WTC11 (cell line): ENCODE measurements around the gene DCTN2. TPM values are rescaled to one million over a fixed set of nuclear protein-coding genes. Genes with fewer than 3 reads are reported as not detected.

Experiments
- ATAC-seq: fragments of 200-7000 bp; cut with Tn5 transposase; 2 replicates; pipeline ENCODE4 v1.10.0; 2021; ENCODE audit warnings: mild to moderate bottlenecking, moderate library complexity
- CTCF ChIA-PET: fragments of 300-600 bp; sonication (Branson Sonifier 250); formaldehyde crosslinking; loops from one replicate; lab custom pipeline; 2021; ENCODE audit warnings: antibody characterized with exemption; lab: Charles Lee
- POLR2A ChIA-PET: fragments of 350-600 bp; sonication (Branson Sonifier 250); formaldehyde crosslinking; loops from one replicate; lab custom pipeline; 2021; ENCODE audit warnings: antibody characterized with exemption; lab: Charles Lee
- DNase-seq: peaks from one replicate; pipeline ENCODE4 v3.0.0; 2021; ENCODE audit warnings: low spot score
- H3K27ac Mint-ChIP-seq: 2 replicates; pipeline ENCODE4 v1.8.0; 2021; ENCODE audit warnings: mixed read lengths
- H3K27me3 Mint-ChIP-seq: 2 replicates; pipeline ENCODE4 v1.8.0; 2021; ENCODE audit warnings: low read depth, mild to moderate bottlenecking, moderate library complexity, mixed read lengths
- H3K36me3 Mint-ChIP-seq: 2 replicates; pipeline ENCODE4 v1.8.0; 2021; ENCODE audit warnings: mixed read lengths
- H3K4me1 Mint-ChIP-seq: 2 replicates; pipeline ENCODE4 v1.8.0; 2022; ENCODE audit warnings: mixed read lengths
- H3K4me3 Mint-ChIP-seq: 2 replicates; pipeline ENCODE4 v1.8.0; 2021; ENCODE audit warnings: mild to moderate bottlenecking, moderate library complexity, mixed read lengths
- H3K9me3 Mint-ChIP-seq: 2 replicates; pipeline ENCODE4 v1.8.0; 2021; ENCODE audit warnings: mixed read lengths
- ATF6 ChIP-seq: sonication (generic); formaldehyde crosslinking; IDR thresholded peaks from 2 replicates; pipeline ENCODE4 v1.8.1; 2023; ENCODE audit warnings: mild to moderate bottlenecking, missing genetic modification reagents
- CREM ChIP-seq: sonication (generic); formaldehyde crosslinking; IDR thresholded peaks from 2 replicates; pipeline ENCODE4 v1.8.1; 2022; ENCODE audit warnings: mild to moderate bottlenecking, missing genetic modification reagents, moderate library complexity
- CTCF ChIP-seq: fragments of 200-600 bp; IDR thresholded peaks from 2 replicates; pipeline ENCODE4 v1.8.0; 2022; ENCODE audit warnings: antibody characterized with exemption
- E2F1 ChIP-seq: sonication (generic); formaldehyde crosslinking; IDR thresholded peaks from 2 replicates; pipeline ENCODE4 v1.8.0; 2022; ENCODE audit warnings: mild to moderate bottlenecking, missing genetic modification reagents
- E2F5 ChIP-seq: sonication (generic); formaldehyde crosslinking; IDR thresholded peaks from 2 replicates; pipeline ENCODE4 v1.8.1; 2022; ENCODE audit warnings: mild to moderate bottlenecking, moderate library complexity, missing genetic modification reagents
- ETV6 ChIP-seq: sonication (generic); formaldehyde crosslinking; IDR thresholded peaks from 2 replicates; pipeline ENCODE4 v1.8.1; 2022; ENCODE audit warnings: mild to moderate bottlenecking, missing genetic modification reagents
- HMGXB4 ChIP-seq: sonication (generic); formaldehyde crosslinking; IDR thresholded peaks from 2 replicates; pipeline ENCODE4 v1.8.1; 2023; ENCODE audit warnings: mild to moderate bottlenecking, moderate library complexity, missing genetic modification reagents
- JAZF1 ChIP-seq: fragments of 250-450 bp; sonication (Bioruptor Pico); IDR thresholded peaks from 2 replicates; pipeline ENCODE4 v1.9.0; 2021; ENCODE audit warnings: moderate library complexity, mild to moderate bottlenecking, inconsistent platforms
- JUN ChIP-seq: sonication (generic); formaldehyde crosslinking; IDR thresholded peaks from 2 replicates; pipeline ENCODE4 v1.8.0; 2023; ENCODE audit warnings: mild to moderate bottlenecking, missing genetic modification reagents
- KAT7 ChIP-seq: sonication (generic); formaldehyde crosslinking; IDR thresholded peaks from 2 replicates; pipeline ENCODE4 v1.8.1; 2023; ENCODE audit warnings: missing genetic modification reagents, mild to moderate bottlenecking, borderline replicate concordance
- NFE2L1 ChIP-seq: sonication (generic); formaldehyde crosslinking; IDR thresholded peaks from 2 replicates; pipeline ENCODE4 v1.8.1; 2023; ENCODE audit warnings: missing genetic modification reagents
- NR2C2 ChIP-seq: sonication (generic); formaldehyde crosslinking; IDR thresholded peaks from 2 replicates; pipeline ENCODE4 v1.8.0; 2022; ENCODE audit warnings: mild to moderate bottlenecking, missing genetic modification reagents
- PRDM15 ChIP-seq: sonication (generic); formaldehyde crosslinking; IDR thresholded peaks from 2 replicates; pipeline ENCODE4 v1.8.0; 2022; ENCODE audit warnings: missing genetic modification reagents
- TP53 ChIP-seq: sonication (generic); formaldehyde crosslinking; IDR thresholded peaks from 2 replicates; pipeline ENCODE4 v1.8.1; 2023; ENCODE audit warnings: mild to moderate bottlenecking, missing genetic modification reagents
- ZBTB43 ChIP-seq: sonication (generic); formaldehyde crosslinking; IDR thresholded peaks from 2 replicates; pipeline ENCODE4 v1.8.1; 2023; ENCODE audit warnings: mild to moderate bottlenecking, missing genetic modification reagents
- ZNF138 ChIP-seq: sonication (generic); formaldehyde crosslinking; conservative IDR thresholded peaks from 2 replicates; pipeline ENCODE4 v1.8.1; 2022; ENCODE audit warnings: mild to moderate bottlenecking, moderate library complexity, missing genetic modification reagents
- ZNF232 ChIP-seq: sonication (generic); formaldehyde crosslinking; IDR thresholded peaks from 2 replicates; pipeline ENCODE4 v1.8.0; 2022; ENCODE audit warnings: mild to moderate bottlenecking, missing genetic modification reagents
- ZNF263 ChIP-seq: sonication (generic); formaldehyde crosslinking; IDR thresholded peaks from 2 replicates; pipeline ENCODE4 v1.8.1; 2022; ENCODE audit warnings: low read depth, mild to moderate bottlenecking, moderate library complexity, missing genetic modification reagents
- ZNF423 ChIP-seq: fragments of 250-450 bp; sonication (Bioruptor Pico); IDR thresholded peaks from 2 replicates; pipeline ENCODE4 v2.1.2; 2022; ENCODE audit warnings: mild to moderate bottlenecking, moderate library complexity
- total RNA-seq: library from RNA; stranded (reverse); gene quantifications from 3 replicates; pipeline ENCODE4 v1.2.3, GENCODE V29; 2021

Gene DCTN2
- total RNA-seq, 1 experiment from 2014 or later, result 93.5 TPM

- TF ChIP-seq CTCF, result no peak
- TF ChIP-seq HMGXB4 (CRISPR knock-in tag), result no peak
- no peak for TF ChIP-seq NR2C2 (CRISPR knock-in tag)
- TF ChIP-seq E2F1 (CRISPR knock-in tag), result peak; percentile 69; the same call in 1 of the 2 replicates
Measured at GRCh38 chr12:57518920-57519795, 27.8 kb downstream of the DCTN2 start (continued).

GRCh38 chr12:57518176-57518919 lies 28.6 kb downstream of the DCTN2 start:
- ATAC-seq, result no peak
- H3K27me3 Mint-ChIP-seq, result peaks cover 3% of the 10 kb centered on the region; the same call in 1 of the 2 replicates
- H3K36me3 Mint-ChIP-seq, result peaks cover 51% of the 10 kb centered on the region
- ChIA-PET CTCF (interaction anchor here (1.4 kb wide), 1 partner anchor 65 kb away, joined by 4 read pairs; no protein-coding TSS in a partner anchor), POLR2A (interaction anchor here (0.7 to 2.2 kb wide), 4 partner anchors 19 to 299 kb away, joined by 4 to 9 read pairs (median 4); partner anchors contain the start of genes DTX3 and GLI1)
- no peak for DNase-seq
- H3K4me1 Mint-ChIP-seq, result peaks cover 29% of the 10 kb centered on the region
- H3K9me3 Mint-ChIP-seq, result no peaks in the 10 kb centered on the region
- H3K27ac Mint-ChIP-seq, result peak overlapping the region; percentile 3; the same call in 1 of the 2 replicates
- H3K4me3 Mint-ChIP-seq, result peak overlapping the region; percentile 96
- TF ChIP-seq NFE2L1, result no peak
- TF ChIP-seq JUN, result no peak
- no peak for TF ChIP-seq ETV6
- no peak for TF ChIP-seq ZNF232 (CRISPR knock-in tag)
- TF ChIP-seq ATF6 (CRISPR knock-in tag), result no peak
- no peak for TF ChIP-seq ZNF138 (CRISPR knock-in tag)
- no peak for TF ChIP-seq ZNF263 (CRISPR knock-in tag)
- TF ChIP-seq TP53, result no peak
- TF ChIP-seq CREM, result no peak
- no peak for TF ChIP-seq ZBTB43 (CRISPR knock-in tag)
- no peak for TF ChIP-seq PRDM15 (CRISPR knock-in tag)
- no peak for TF ChIP-seq JAZF1 (CRISPR knock-in tag)
- TF ChIP-seq E2F5 (CRISPR knock-in tag), result no peak
- TF ChIP-seq HMGXB4 (CRISPR knock-in tag), result no peak
- TF ChIP-seq KAT7, result no peak
- no peak for TF ChIP-seq ZNF423 (CRISPR knock-in tag)
